IgD-negative memory B cell (primary cell): Measurements from ENCODE around the gene KBTBD13. TPM values are rescaled to one million over a fixed set of nuclear protein-coding genes. Genes with fewer than 3 reads are reported as not detected.

Experiments used
- H3K27ac Mint-ChIP-seq, 3 donors: one replicate each; pipeline ENCODE4 v1.8.0; 2020 to 2022; ENCODE audit warnings: mild to moderate bottlenecking in 3 of 3, mixed read lengths in 3 of 3, moderate library complexity in 1 of 3
- H3K27me3 Mint-ChIP-seq: one replicate; pipeline ENCODE4 v1.8.0; 2021; ENCODE audit warnings: mixed read lengths
- H3K36me3 Mint-ChIP-seq: one replicate; pipeline ENCODE4 v1.8.0; 2020; ENCODE audit warnings: mild to moderate bottlenecking, mixed read lengths
- H3K4me1 Mint-ChIP-seq, 3 donors: one replicate each; pipeline ENCODE4 v1.8.0; 2020 to 2022; ENCODE audit warnings: mixed read lengths in 3 of 3, mild to moderate bottlenecking in 1 of 3
- H3K4me3 Mint-ChIP-seq, 4 donors: one replicate each; pipeline ENCODE4 v1.8.0; 2020 to 2022; ENCODE audit warnings: mild to moderate bottlenecking in 4 of 4, mixed read lengths in 4 of 4, moderate library complexity in 3 of 4
- H3K9me3 Mint-ChIP-seq, 3 donors: one replicate each; pipeline ENCODE4 v1.8.0; 2020 to 2021; ENCODE audit warnings: mixed read lengths in 3 of 3, mild to moderate bottlenecking in 1 of 3
- polyA plus RNA-seq: library from polyadenylated mRNA; unstranded; fragments of 300-500 nt; fragmentation: Illumina TruSeq; gene quantifications from one replicate; pipeline ENCODE4 v1.2.3, GENCODE V29; 2021

Gene KBTBD13
- polyA plus RNA-seq, result not detected

- Mint-ChIP-seq H3K27me3 (peaks cover 18% of the 10 kb centered on the region), H3K36me3 (no peaks in the 10 kb centered on the region), H3K9me3 (peaks cover 0 to 1% (median 0%) of the 10 kb centered on the region in 3 donors), H3K4me1 (peaks cover 3 to 6% (median 5%) of the 10 kb centered on the region in 3 donors), H3K4me3 (peak within 1 kb of the TSS in 2 of 4 donors; percentile 14 to 46), H3K27ac (peak within 1 kb of the TSS in 1 of 3 donors; percentile 59)
Observed at GRCh38 chr15:65076486-65077290, at the start of gene KBTBD13. Gene KBTBD13, plus strand, starts transcription at chr15:65076746. Its CDS starts 70 bp downstream, at chr15:65076816.

- Mint-ChIP-seq H3K36me3 (peaks cover 8% of the 10 kb centered on the region), H3K9me3 (no peaks in the 10 kb centered on the region), H3K4me1 (peaks cover 6 to 19% (median 12%) of the 10 kb centered on the region in 3 donors), H3K4me3 (peak overlapping the region in 3 of 4 donors; percentile 5 to 62 (median 56)), H3K27me3 (no peaks in the 10 kb centered on the region), H3K27ac (no peak overlapping the region)
Observed at GRCh38 chr15:65026756-65027155, 49.8 kb upstream of the KBTBD13 start.

GRCh38 chr15:65027593-65027992, 49.0 kb upstream of the KBTBD13 start:
- H3K4me3 Mint-ChIP-seq, result peak overlapping the region; percentile 84 to 95 (median 86)
- H3K27ac Mint-ChIP-seq, result peak overlapping the region in 1 of 3 donors; percentile 96
- H3K36me3 Mint-ChIP-seq, result peaks cover 8% of the 10 kb centered on the region
- H3K4me1 Mint-ChIP-seq, result peaks cover 9 to 19% (median 12%) of the 10 kb centered on the region in 3 donors
- no peaks in the 10 kb centered on the region for H3K27me3 Mint-ChIP-seq
- no peaks in the 10 kb centered on the region for H3K9me3 Mint-ChIP-seq

- H3K27me3 Mint-ChIP-seq, result no peaks in the 10 kb centered on the region
- peak overlapping the region in 2 of 3 donors; percentile 25 to 96 for H3K27ac Mint-ChIP-seq
- peaks cover 14 to 21% (median 15%) of the 10 kb centered on the region in 3 donors for H3K4me1 Mint-ChIP-seq
- H3K36me3 Mint-ChIP-seq, result peaks cover 8% of the 10 kb centered on the region
- no peaks in the 10 kb centered on the region for H3K9me3 Mint-ChIP-seq
- peak overlapping the region; percentile 84 to 96 (median 90) for H3K4me3 Mint-ChIP-seq
Observed at GRCh38 chr15:65028338-65028737, 48.2 kb upstream of the KBTBD13 start.

- H3K27me3 Mint-ChIP-seq, result no peaks in the 10 kb centered on the region
- peaks cover 5% of the 10 kb centered on the region for H3K36me3 Mint-ChIP-seq
- peaks cover 14 to 22% (median 21%) of the 10 kb centered on the region in 3 donors for H3K4me1 Mint-ChIP-seq
- H3K4me3 Mint-ChIP-seq, result peak within 1 kb of the TSS; percentile 84 to 96 (median 90)
- peak within 1 kb of the TSS in 2 of 3 donors; percentile 25 to 96 for H3K27ac Mint-ChIP-seq
- no peaks in the 10 kb centered on the region for H3K9me3 Mint-ChIP-seq
Observed at GRCh38 chr15:65028921-65029735, 47.4 kb upstream of the KBTBD13 start, which contains the start of gene MTFMT. Gene MTFMT, minus strand, starts transcription at chr15:65029639. Its CDS starts 26 bp downstream, at chr15:65029613.

- Mint-ChIP-seq H3K27ac (no peak overlapping the region), H3K36me3 (peaks cover 3% of the 10 kb centered on the region), H3K9me3 (no peaks in the 10 kb centered on the region), H3K27me3 (no peaks in the 10 kb centered on the region), H3K4me1 (peaks cover 14 to 22% (median 19%) of the 10 kb centered on the region in 3 donors), H3K4me3 (peak overlapping the region; percentile 84 to 95 (median 88))
Observed at GRCh38 chr15:65029736-65030208, 46.8 kb upstream of the KBTBD13 start.

GRCh38 chr15:65032801-65033537, 43.6 kb upstream of the KBTBD13 start:
- H3K27ac Mint-ChIP-seq, result peak overlapping the region in 2 of 3 donors; percentile 6 to 59
- H3K9me3 Mint-ChIP-seq, result no peaks in the 10 kb centered on the region
- H3K4me3 Mint-ChIP-seq, result peak overlapping the region in 2 of 4 donors; percentile 6 to 56
- H3K4me1 Mint-ChIP-seq, result peaks cover 13 to 19% (median 14%) of the 10 kb centered on the region in 3 donors
- H3K36me3 Mint-ChIP-seq, result peaks cover 1% of the 10 kb centered on the region
- H3K27me3 Mint-ChIP-seq, result no peaks in the 10 kb centered on the region

- H3K27ac Mint-ChIP-seq, result peak overlapping the region in 1 of 3 donors; percentile 6
- H3K36me3 Mint-ChIP-seq, result no peaks in the 10 kb centered on the region
- H3K4me1 Mint-ChIP-seq, result peaks cover 5 to 13% (median 8%) of the 10 kb centered on the region in 3 donors
- H3K4me3 Mint-ChIP-seq, result no peak overlapping the region
- no peaks in the 10 kb centered on the region for H3K27me3 Mint-ChIP-seq
- H3K9me3 Mint-ChIP-seq, result no peaks in the 10 kb centered on the region
Observed at GRCh38 chr15:65033659-65034269, 42.8 kb upstream of the KBTBD13 start.

GRCh38 chr15:65034719-65035118, 41.8 kb upstream of the KBTBD13 start:
- Mint-ChIP-seq H3K4me3 (no peak overlapping the region), H3K9me3 (no peaks in the 10 kb centered on the region)

GRCh38 chr15:65037309-65037708, 39.2 kb upstream of the KBTBD13 start:
- no peak overlapping the region for H3K4me3 Mint-ChIP-seq
- peaks cover 4 to 13% (median 8%) of the 10 kb centered on the region in 3 donors for H3K4me1 Mint-ChIP-seq
- no peaks in the 10 kb centered on the region for H3K27me3 Mint-ChIP-seq
- H3K9me3 Mint-ChIP-seq, result no peaks in the 10 kb centered on the region
- no peaks in the 10 kb centered on the region for H3K36me3 Mint-ChIP-seq
- H3K27ac Mint-ChIP-seq, result no peak overlapping the region

More at GRCh38 chr15:65034719-65035118, 41.8 kb upstream of the KBTBD13 start:
- Mint-ChIP-seq H3K36me3 (no peaks in the 10 kb centered on the region), H3K4me1 (peaks cover 4 to 13% (median 8%) of the 10 kb centered on the region in 3 donors), H3K27me3 (no peaks in the 10 kb centered on the region), H3K27ac (no peak overlapping the region)

- Mint-ChIP-seq H3K9me3 (no peaks in the 10 kb centered on the region), H3K27me3 (no peaks in the 10 kb centered on the region), H3K27ac (peak overlapping the region in 1 of 3 donors; percentile 53)
Observed at GRCh38 chr15:65038428-65038827, 38.1 kb upstream of the KBTBD13 start.

GRCh38 chr15:65038836-65039235, 37.7 kb upstream of the KBTBD13 start:
- Mint-ChIP-seq H3K27me3 (no peaks in the 10 kb centered on the region), H3K27ac (peak overlapping the region in 1 of 3 donors; percentile 53), H3K9me3 (no peaks in the 10 kb centered on the region), H3K36me3 (no peaks in the 10 kb centered on the region), H3K4me1 (peaks cover 0 to 6% (median 0%) of the 10 kb centered on the region in 3 donors), H3K4me3 (no peak overlapping the region)

More at GRCh38 chr15:65038428-65038827, 38.1 kb upstream of the KBTBD13 start:
- no peak overlapping the region for H3K4me3 Mint-ChIP-seq
- H3K4me1 Mint-ChIP-seq, result peaks cover 0 to 9% (median 2%) of the 10 kb centered on the region in 3 donors
- no peaks in the 10 kb centered on the region for H3K36me3 Mint-ChIP-seq

GRCh38 chr15:65040461-65040860, 36.1 kb upstream of the KBTBD13 start:
- no peaks in the 10 kb centered on the region for H3K4me1 Mint-ChIP-seq
- no peaks in the 10 kb centered on the region for H3K27me3 Mint-ChIP-seq
- peak overlapping the region in 1 of 4 donors; percentile 0 for H3K4me3 Mint-ChIP-seq
- no peaks in the 10 kb centered on the region for H3K9me3 Mint-ChIP-seq
- no peaks in the 10 kb centered on the region for H3K36me3 Mint-ChIP-seq
- no peak overlapping the region for H3K27ac Mint-ChIP-seq

GRCh38 chr15:65041787-65042186, 34.8 kb upstream of the KBTBD13 start:
- H3K9me3 Mint-ChIP-seq, result no peaks in the 10 kb centered on the region
- no peaks in the 10 kb centered on the region for H3K27me3 Mint-ChIP-seq
- H3K4me1 Mint-ChIP-seq, result no peaks in the 10 kb centered on the region
- no peak overlapping the region for H3K4me3 Mint-ChIP-seq
- no peaks in the 10 kb centered on the region for H3K36me3 Mint-ChIP-seq
- H3K27ac Mint-ChIP-seq, result no peak overlapping the region
